Neutrophil (primary cell): ENCODE results near the gene FAM20A.

Experiments used
- H3K27ac ChIP-seq: fragments of 200-600 bp; sonication (generic); 2 replicates; pipeline ENCODE4 v1.5.1; 2016; ENCODE audit warnings: mild to moderate bottlenecking, moderate library complexity
- H3K27me3 ChIP-seq: fragments of 200-600 bp; sonication (generic); 2 replicates; pipeline ENCODE4 v1.6.0; 2016; ENCODE audit warnings: mild to moderate bottlenecking
- H3K36me3 ChIP-seq: fragments of 200-600 bp; sonication (generic); 2 replicates; pipeline ENCODE4 v1.5.1; 2017
- H3K4me1 ChIP-seq, 2 experiments: fragments of 200-600 bp in 1 of 2; sonication (generic) in 1 of 2; 1 replicate in 1 of 2; 2 replicates in 1 of 2; pipeline versions ENCODE4 v1.5.1 to v1.6.1; 2013 to 2016; ENCODE audit warnings: low read depth in 1 of 2, low read length in 1 of 2, mild to moderate bottlenecking in 1 of 2, moderate library complexity in 1 of 2; ENCODE audit not compliant: control insufficient read depth in 1 of 2, insufficient read depth in 1 of 2
- H3K4me3 ChIP-seq, 2 experiments: fragments of 200-600 bp in 1 of 2; sonication (generic) in 1 of 2; 1 replicate in 1 of 2; 2 replicates in 1 of 2; pipeline ENCODE4 v1.5.1; 2013 to 2016; ENCODE audit warnings: low read depth in 1 of 2, low read length in 1 of 2, mild to moderate bottlenecking in 1 of 2, moderate library complexity in 1 of 2
- H3K9me3 ChIP-seq: fragments of 200-600 bp; sonication (generic); 2 replicates; pipeline ENCODE4 v1.5.1; 2016
- CTCF ChIP-seq: fragments of 200-600 bp; sonication (generic); IDR thresholded peaks from 2 replicates; pipeline ENCODE4 v1.5.1; 2016; ENCODE audit warnings: antibody characterized with exemption

FAM20A gene

GRCh38 chr17:68640242-68640989 lies 39.2 kb upstream of the FAM20A start:
- Histone ChIP-seq H3K27ac (no peak overlapping the region), H3K27me3 (peaks cover 17% of the 10 kb centered on the region), H3K9me3 (no peaks in the 10 kb centered on the region), H3K4me3 (no peak overlapping the region), H3K4me1 (no peaks in the 10 kb centered on the region), H3K36me3 (no peaks in the 10 kb centered on the region)
- TF ChIP-seq CTCF = no peak

GRCh38 chr17:68634345-68634876 lies 33.2 kb upstream of the FAM20A start:
- Histone ChIP-seq H3K36me3 (no peaks in the 10 kb centered on the region), H3K4me3 (no peak overlapping the region), H3K27me3 (no peaks in the 10 kb centered on the region), H3K9me3 (no peaks in the 10 kb centered on the region), H3K4me1 (no peaks in the 10 kb centered on the region), H3K27ac (no peak overlapping the region)
- TF ChIP-seq CTCF = no peak

GRCh38 chr17:68628576-68628957 lies 27.4 kb upstream of the FAM20A start:
- Histone ChIP-seq H3K27me3 (no peaks in the 10 kb centered on the region), H3K9me3 (no peaks in the 10 kb centered on the region), H3K4me3 (no peak overlapping the region), H3K4me1 (no peaks in the 10 kb centered on the region), H3K27ac (no peak overlapping the region), H3K36me3 (no peaks in the 10 kb centered on the region)
- TF ChIP-seq CTCF = no peak

- H3K9me3 ChIP-seq = no peaks in the 10 kb centered on the region
- H3K36me3 ChIP-seq = no peaks in the 10 kb centered on the region
- no peak overlapping the region for H3K4me3 ChIP-seq
- no peak overlapping the region for H3K27ac ChIP-seq
- no peak for TF ChIP-seq CTCF
- H3K4me1 ChIP-seq = no peaks in the 10 kb centered on the region
- H3K27me3 ChIP-seq = no peaks in the 10 kb centered on the region
These were observed 26.9 kb upstream of the FAM20A start for GRCh38 chr17:68627956-68628575.

- Histone ChIP-seq H3K27me3 (no peaks in the 10 kb centered on the region), H3K4me3 (no peak overlapping the region), H3K4me1 (peaks cover 14 to 21% of the 10 kb centered on the region in 2 experiments), H3K36me3 (no peaks in the 10 kb centered on the region), H3K27ac (no peak overlapping the region), H3K9me3 (no peaks in the 10 kb centered on the region)
- no peak for TF ChIP-seq CTCF
These were observed 23.2 kb upstream of the FAM20A start for GRCh38 chr17:68624381-68624780.
